ENCODE measurements around the gene RYR3. TPM values are rescaled to one million over a fixed set of nuclear protein-coding genes. Genes with fewer than 3 reads are reported as not detected.

RYR3 gene
- total RNA-seq, 1 experiment from 2014 or later: not detected

DNA sequence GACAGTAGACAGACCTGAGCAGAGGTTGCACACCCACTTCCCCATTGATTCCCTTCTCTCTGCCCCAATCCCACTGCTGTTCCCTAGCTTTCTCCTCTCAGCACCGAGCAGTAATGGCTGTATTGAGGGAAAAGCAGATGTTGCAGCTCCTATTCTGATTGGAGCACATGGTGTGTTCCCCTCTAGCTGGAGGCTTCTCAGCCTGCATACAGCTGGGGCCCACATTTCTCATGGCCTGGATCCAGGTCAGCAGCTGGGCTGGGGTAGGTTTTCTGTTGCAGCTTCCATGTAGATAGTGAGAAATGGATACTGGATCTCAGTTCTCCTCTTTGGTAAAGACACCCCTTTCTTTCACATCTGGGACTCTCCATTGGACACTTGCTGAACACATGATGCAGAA lies 50.1 kb downstream of the RYR3 start:
- ATAC-seq (no peak), DNase-seq (no peak)
- Histone ChIP-seq H3K4me3 (ENCODE audit: low read length) (no peak overlapping the region), H3K4me1 (ENCODE audit: insufficient read depth, low read length) (no peaks in the 10 kb centered on the region), H3K4me2 (ENCODE audit: low read length) (no peak overlapping the region), H3K27me3 (ENCODE audit: low read length) (peaks cover 63% of the 10 kb centered on the region), H3K79me2 (ENCODE audit: low read length) (no peaks in the 10 kb centered on the region), H3F3A (ENCODE audit: low read length, unreplicated experiment) (no peaks in the 10 kb centered on the region), H2AFZ (ENCODE audit: low read length) (no peak overlapping the region), H3K27ac (ENCODE audit: low read length) (no peak overlapping the region), H3K9me3 (ENCODE audit: low read length) (no peaks in the 10 kb centered on the region), H4K20me1 (ENCODE audit: low read length) (no peaks in the 10 kb centered on the region), H3K9me2 (replicated peaks; ENCODE audit: low read length) (no peaks in the 10 kb centered on the region), H3K36me3 (ENCODE audit: low read depth, low read length) (no peaks in the 10 kb centered on the region), H3K9ac (ENCODE audit: low read length) (no peak overlapping the region)
- no peak for TF ChIP-seq EZH2phosphoT487 (IDR thresholded peaks at IDR 0.05; ENCODE audit: borderline replicate concordance, low read length)
- TF ChIP-seq EZH2 (IDR thresholded peaks at IDR 0.05; ENCODE audit: low read length, unreplicated experiment): no peak
- TF ChIP-seq, protein P1, sequence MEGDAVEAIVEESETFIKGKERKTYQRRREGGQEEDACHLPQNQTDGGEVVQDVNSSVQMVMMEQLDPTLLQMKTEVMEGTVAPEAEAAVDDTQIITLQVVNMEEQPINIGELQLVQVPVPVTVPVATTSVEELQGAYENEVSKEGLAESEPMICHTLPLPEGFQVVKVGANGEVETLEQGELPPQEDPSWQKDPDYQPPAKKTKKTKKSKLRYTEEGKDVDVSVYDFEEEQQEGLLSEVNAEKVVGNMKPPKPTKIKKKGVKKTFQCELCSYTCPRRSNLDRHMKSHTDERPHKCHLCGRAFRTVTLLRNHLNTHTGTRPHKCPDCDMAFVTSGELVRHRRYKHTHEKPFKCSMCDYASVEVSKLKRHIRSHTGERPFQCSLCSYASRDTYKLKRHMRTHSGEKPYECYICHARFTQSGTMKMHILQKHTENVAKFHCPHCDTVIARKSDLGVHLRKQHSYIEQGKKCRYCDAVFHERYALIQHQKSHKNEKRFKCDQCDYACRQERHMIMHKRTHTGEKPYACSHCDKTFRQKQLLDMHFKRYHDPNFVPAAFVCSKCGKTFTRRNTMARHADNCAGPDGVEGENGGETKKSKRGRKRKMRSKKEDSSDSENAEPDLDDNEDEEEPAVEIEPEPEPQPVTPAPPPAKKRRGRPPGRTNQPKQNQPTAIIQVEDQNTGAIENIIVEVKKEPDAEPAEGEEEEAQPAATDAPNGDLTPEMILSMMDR (conservative IDR thresholded peaks at IDR 0.05; ENCODE audit: low read depth, low read length): no peak
- intact Hi-C loops (cut with micrococcal nuclease): no loop called here
- BruUV-seq (replicated peaks): no TSS peak
- ChIA-PET POLR2A (ENCODE audit: unreplicated experiment) (no interaction called here), CTCF (no interaction called here)

DNA sequence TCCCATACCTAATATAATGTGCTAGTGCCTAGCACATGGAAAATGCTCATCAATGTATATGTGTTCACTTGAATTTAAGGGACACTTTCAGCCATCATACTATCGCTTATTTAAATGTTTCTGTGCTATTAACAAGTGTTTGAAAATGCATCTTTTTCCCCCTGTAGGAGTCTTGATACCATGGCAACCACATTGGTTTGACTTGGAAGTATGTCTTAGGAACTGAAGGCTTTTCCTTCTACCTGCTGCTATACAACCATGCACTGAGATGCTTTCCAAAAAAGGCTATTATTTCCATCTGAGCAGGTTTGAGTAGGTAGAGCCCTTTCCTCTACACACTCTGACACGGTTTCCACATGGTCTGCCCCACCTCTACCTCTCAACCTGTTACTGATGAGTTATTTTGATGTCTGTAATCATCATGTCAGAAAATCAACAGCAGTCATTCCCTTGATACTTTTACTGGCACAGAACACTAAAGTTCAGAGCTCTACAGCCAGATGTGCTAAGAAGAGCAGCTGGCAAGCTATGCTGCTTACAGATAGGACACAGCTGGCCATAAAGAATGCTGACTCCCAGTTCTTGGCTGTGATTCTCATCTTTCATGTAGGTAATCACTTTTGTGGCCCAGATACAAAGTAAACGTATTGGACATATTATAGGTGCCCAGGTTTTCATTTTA lies 59.3 kb downstream of the RYR3 start:
- H3K27ac ChIP-seq (ENCODE audit: low read length): no peak overlapping the region
- no peak overlapping the region for H3K4me3 ChIP-seq (ENCODE audit: low read length)
- H3K79me2 ChIP-seq (ENCODE audit: low read length): no peaks in the 10 kb centered on the region
- intact Hi-C loops (cut with micrococcal nuclease): no loop called here
- no peaks in the 10 kb centered on the region for H3K9me2 ChIP-seq (replicated peaks; ENCODE audit: low read length)
- ChIA-PET POLR2A (ENCODE audit: unreplicated experiment) (no interaction called here), CTCF (interaction anchor here (0.5 kb wide), 1 partner anchor 53 kb away, joined by 3 read pairs; no protein-coding TSS in a partner anchor)
- H4K20me1 ChIP-seq (ENCODE audit: low read length): no peaks in the 10 kb centered on the region
- H3K9me3 ChIP-seq (ENCODE audit: low read length): no peaks in the 10 kb centered on the region
- no peak overlapping the region for H2AFZ ChIP-seq (ENCODE audit: low read length)
- peaks cover 86% of the 10 kb centered on the region for H3K27me3 ChIP-seq (ENCODE audit: low read length)
- no peak overlapping the region for H3K4me2 ChIP-seq (ENCODE audit: low read length)
- DNase-seq (no peak), ATAC-seq (no peak)
- H3F3A ChIP-seq (ENCODE audit: low read length, unreplicated experiment): no peaks in the 10 kb centered on the region
- TF ChIP-seq, protein P1 (conservative IDR thresholded peaks at IDR 0.05; ENCODE audit: low read depth, low read length): no peak
- no peak for TF ChIP-seq EZH2 (IDR thresholded peaks at IDR 0.05; ENCODE audit: low read length, unreplicated experiment)
- TF ChIP-seq EZH2phosphoT487 (IDR thresholded peaks at IDR 0.05; ENCODE audit: borderline replicate concordance, low read length): no peak
- BruUV-seq (replicated peaks): no TSS peak
- H3K36me3 ChIP-seq (ENCODE audit: low read depth, low read length): no peaks in the 10 kb centered on the region
- no peak overlapping the region for H3K9ac ChIP-seq (ENCODE audit: low read length)
- H3K4me1 ChIP-seq (ENCODE audit: insufficient read depth, low read length): no peaks in the 10 kb centered on the region

DNA sequence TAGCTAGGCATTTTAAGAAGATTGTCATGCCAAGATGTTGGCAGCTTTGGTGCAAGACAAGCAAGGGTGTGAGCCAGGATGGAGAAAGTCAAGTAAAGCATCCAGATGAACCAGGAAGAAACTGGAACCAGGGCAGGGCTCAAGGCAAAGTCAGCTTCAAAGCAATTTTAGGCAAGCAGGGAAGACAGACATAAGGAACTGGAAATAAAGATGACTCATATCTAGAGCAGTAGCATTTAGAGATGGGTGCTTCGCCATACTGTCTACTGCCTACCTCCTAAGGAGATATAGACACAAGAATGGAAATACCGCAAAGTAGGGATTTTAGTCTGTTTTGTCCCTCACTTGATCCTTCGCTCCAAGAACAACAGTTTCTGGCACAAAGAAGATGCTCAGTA lies 59.9 kb downstream of the RYR3 start:
- Histone ChIP-seq H3K9me2 (replicated peaks; ENCODE audit: low read length) (no peaks in the 10 kb centered on the region), H3K4me2 (ENCODE audit: low read length) (no peak overlapping the region), H4K20me1 (ENCODE audit: low read length) (no peaks in the 10 kb centered on the region), H3K27me3 (ENCODE audit: low read length) (peaks cover 84% of the 10 kb centered on the region), H3K9ac (ENCODE audit: low read length) (no peak overlapping the region), H3F3A (ENCODE audit: low read length, unreplicated experiment) (no peaks in the 10 kb centered on the region), H3K4me3 (ENCODE audit: low read length) (no peak overlapping the region), H3K9me3 (ENCODE audit: low read length) (no peaks in the 10 kb centered on the region), H2AFZ (ENCODE audit: low read length) (no peak overlapping the region), H3K27ac (ENCODE audit: low read length) (no peak overlapping the region), H3K79me2 (ENCODE audit: low read length) (no peaks in the 10 kb centered on the region), H3K36me3 (ENCODE audit: low read depth, low read length) (no peaks in the 10 kb centered on the region), H3K4me1 (ENCODE audit: insufficient read depth, low read length) (no peaks in the 10 kb centered on the region)
- TF ChIP-seq EZH2 (IDR thresholded peaks at IDR 0.05; ENCODE audit: low read length, unreplicated experiment) (no peak), EZH2phosphoT487 (IDR thresholded peaks at IDR 0.05; ENCODE audit: borderline replicate concordance, low read length) (no peak)
- TF ChIP-seq, protein P1 (conservative IDR thresholded peaks at IDR 0.05; ENCODE audit: low read depth, low read length): no peak
- intact Hi-C loops (cut with micrococcal nuclease): no loop called here
- ChIA-PET CTCF (interaction anchor here (0.5 kb wide), 1 partner anchor 54 kb away, joined by 3 read pairs; no protein-coding TSS in a partner anchor), POLR2A (ENCODE audit: unreplicated experiment) (no interaction called here)
- ATAC-seq (no peak), DNase-seq (no peak)
- BruUV-seq (replicated peaks): no TSS peak
